NCI-H128 (cell line): ENCODE results near the gene OR52I2.

Experiments
- DNase-seq: peaks from one replicate; lab custom pipeline; 2025; ENCODE audit not compliant: unreplicated experiment; lab: John Stamatoyannopoulos, UW

Gene OR52I2

DNA sequence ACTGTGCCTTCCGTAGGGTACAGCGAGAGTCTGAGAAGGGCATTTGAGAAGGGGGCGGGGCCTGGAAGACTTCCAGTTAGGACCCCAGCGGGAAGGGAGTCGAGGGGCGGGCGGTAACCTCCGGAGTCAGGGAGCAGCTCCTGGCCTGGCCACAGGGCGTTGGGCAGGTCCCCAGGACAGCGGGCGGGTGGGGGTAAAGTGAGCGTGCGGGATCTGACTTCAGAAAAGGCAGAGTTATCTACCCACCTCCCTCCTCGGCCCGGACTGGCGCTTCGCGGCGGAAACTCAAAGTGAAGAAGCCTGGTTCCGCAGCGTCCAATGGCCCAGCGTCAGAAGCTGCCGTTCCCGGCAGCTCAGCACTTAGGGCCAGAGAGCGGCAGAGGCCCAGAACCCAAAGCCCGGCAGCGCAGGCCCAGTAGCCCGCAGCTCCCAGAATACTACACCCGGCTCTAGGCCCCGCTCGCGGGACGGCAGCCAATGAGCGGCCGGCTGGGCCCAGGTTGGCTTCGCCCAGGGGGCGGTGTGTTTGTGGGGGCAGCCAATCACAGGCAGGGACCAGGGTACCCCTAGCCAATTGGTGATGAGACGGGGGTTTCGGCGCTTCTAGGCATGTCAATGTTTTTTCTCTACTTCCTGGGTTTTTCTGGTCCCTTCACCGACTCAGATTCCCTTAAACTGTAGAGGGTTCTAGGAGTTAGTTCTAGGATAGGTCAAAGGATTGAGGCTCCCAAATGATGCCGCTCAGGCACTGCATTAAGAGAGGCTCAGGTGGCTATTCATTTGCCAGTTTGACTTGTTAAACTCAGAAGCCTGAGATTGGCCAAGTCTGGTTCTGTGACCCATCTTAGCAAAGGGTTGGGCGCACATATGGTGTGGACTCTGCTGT is 26.5 kb downstream of the OR52I2 start, which contains the start of gene TRIM68:
Gene TRIM68, minus strand, starts transcription at position 451 of the 886 bp plus-strand sequence. CDS start 2,727 bp downstream, outside the sequence.
- DNase-seq: no peak

GRCh38 chr11:4610258-4610935 is 28.9 kb downstream of the OR52I2 start:
- no peak for DNase-seq

DNA sequence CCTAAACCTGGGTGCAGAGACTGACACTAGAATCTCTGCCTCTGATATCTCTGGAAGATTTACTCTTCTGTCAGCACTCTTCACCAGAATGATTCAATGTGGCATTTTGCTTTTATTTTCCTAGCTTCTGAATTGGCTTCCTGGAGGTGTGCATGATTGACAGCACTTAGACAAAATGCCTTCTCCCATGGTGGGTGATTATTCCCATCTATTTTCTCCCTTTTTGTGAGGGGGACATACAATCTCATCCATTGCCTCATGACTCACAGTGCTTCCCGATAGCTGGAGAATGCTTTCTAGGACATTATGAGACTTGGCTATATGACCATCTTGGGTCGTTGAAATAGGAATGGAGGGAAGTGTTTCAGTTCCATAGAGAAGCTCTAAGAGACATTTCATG is 30.4 kb downstream of the OR52I2 start:
- DNase-seq: no peak

- DNase-seq: no peak
These were observed 34.4 kb downstream of the OR52I2 start for GRCh38 chr11:4615856-4616444.

DNA sequence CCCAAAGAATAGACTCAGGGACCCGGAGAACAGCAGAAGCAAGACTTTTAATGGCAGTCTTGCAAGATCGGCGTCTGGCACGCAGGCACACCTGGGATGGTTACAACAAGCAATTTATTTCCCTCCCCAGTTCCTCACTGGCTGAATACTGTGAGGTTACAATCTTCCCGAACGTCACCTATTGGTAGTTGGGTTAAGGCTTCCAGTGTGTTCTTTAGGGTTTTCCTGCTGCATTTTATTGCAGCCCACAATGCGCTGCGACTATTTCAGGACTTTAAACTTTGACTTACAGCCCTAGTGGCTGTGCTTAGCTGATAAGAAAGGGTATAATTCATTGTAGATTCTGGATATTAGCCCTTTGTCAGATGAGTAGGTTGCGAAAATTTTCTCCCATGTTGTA is 38.0 kb downstream of the OR52I2 start:
- DNase-seq: no peak

- peak; percentile 34 for DNase-seq
These were observed 44.9 kb downstream of the OR52I2 start for GRCh38 chr11:4626207-4627099.

DNA sequence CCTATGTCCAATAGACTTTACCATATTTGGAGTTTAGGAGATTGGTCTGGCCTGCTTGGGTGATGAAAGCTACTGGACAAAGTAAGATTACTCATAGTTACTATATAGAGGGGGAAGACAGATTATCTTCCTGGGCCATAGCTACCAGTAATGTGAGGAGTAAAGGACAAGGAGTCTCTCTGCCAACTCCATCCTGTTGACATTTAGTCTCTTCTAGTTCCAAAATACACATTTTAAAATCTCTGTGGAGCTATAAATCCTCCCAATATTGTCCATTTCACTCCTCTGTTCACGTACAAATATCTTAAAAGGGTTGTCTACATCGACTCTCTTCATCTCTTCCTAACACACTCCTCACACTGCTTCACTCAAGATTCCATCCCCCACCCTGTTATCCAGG is 54.6 kb downstream of the OR52I2 start:
- no peak for DNase-seq

DNA sequence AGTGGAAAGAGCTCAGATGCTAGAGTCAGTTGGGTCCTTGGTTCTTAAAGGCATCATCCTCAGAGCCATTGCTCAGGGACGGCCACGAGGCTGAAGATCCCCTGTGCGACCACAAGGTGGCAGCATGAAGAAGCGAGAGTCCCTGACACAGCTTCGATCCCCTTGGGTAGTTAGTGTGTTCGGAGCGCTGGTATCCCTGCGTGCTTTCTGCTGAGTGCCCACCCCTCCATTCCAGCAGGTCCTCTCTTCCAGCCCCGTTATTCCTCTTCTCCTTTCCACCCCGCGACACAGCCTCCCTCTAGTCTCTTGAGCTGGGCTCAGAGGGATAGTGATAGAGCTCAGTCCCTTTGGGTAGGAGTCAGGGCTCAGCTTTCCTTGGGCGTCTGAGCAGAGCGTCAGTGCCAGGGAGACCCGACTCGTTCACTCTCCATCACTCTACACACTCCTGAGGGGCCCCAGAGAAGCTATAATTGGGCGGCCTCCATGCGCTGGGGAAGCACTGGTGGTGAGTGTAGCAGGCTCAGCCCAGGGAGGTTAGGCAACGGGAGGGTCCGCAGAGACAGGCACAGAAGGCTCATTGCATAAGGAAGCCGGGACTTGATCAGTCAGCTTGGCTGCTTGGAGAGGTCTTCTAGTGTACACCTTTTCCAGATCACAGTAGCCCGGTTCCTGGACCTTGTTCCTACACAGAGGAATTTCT is 55.6 kb downstream of the OR52I2 start, which contains the start of gene OR51D1:
Gene OR51D1, plus strand, starts transcription at position 516 of the 700 bp plus-strand sequence. CDS start 2,314 bp downstream, outside the sequence.
- peak; percentile 20 for DNase-seq

DNA sequence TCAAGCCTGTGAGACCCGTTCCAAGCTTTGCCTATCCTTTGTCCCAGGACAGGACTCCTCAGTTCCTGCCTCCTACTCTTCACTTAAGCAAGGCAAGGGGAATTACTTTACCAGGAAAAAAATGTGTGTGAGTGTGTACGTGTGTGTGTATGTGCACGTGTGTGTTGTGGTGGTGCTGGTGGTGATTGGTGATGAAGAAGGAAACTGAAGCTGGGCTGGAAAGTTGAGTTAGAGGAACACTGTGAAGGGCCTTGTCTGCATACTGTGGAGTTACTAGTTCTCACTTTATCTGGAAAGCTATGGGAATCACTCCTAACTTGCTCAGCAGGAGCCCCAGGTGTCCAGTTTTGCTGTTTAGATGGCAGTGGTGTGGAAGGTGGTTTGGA is 56.1 kb downstream of the OR52I2 start:
- no peak for DNase-seq

DNA sequence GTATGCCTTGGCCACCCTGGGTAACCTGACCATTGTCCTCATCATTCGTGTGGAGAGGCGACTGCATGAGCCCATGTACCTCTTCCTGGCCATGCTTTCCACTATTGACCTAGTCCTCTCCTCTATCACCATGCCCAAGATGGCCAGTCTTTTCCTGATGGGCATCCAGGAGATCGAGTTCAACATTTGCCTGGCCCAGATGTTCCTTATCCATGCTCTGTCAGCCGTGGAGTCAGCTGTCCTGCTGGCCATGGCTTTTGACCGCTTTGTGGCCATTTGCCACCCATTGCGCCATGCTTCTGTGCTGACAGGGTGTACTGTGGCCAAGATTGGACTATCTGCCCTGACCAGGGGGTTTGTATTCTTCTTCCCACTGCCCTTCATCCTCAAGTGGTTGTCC is 58.4 kb downstream of the OR52I2 start:
- DNase-seq: no peak

GRCh38 chr11:4641501-4641900 is 60.0 kb downstream of the OR52I2 start:
- DNase-seq: no peak

GRCh38 chr11:4642043-4642442 is 60.5 kb downstream of the OR52I2 start:
- DNase-seq: no peak
